ENCODE data around the gene CD83.

CD83 gene

DNA sequence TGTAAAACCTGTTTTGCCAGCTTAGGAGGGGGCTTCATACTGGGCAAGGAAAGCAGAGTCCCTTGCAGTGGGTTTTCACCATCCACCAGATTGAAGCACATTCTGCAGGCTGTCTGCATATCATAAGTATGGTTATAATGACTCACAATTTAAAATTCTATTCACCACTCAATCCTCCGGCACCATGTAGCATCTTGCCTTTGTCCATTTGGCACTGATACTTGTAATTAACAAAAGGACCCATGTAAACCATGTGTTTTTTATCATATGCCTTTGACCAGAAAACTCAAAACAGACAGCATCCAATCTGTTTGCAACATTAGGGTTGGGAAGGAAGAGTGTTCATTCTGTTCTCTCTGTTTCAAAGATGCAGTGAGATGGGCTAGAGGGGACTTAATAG, 3.0 kb downstream of the CD83 start:
- H3K27ac ChIP-seq (ENCODE audit: low read depth, low read length) = no peak overlapping the region
- H3K27me3 ChIP-seq (ENCODE audit: control insufficient read depth in 1 of 2, insufficient read depth in 2 of 2, low read length in 2 of 2) = no peaks in the 10 kb centered on the region
- no peaks in the 10 kb centered on the region for H3K9me3 ChIP-seq (ENCODE audit: control insufficient read depth in 1 of 2, low read length in 2 of 2)
- no peak overlapping the region for H3K9ac ChIP-seq (ENCODE audit: low read depth in 1 of 2, low read length in 2 of 2)
- H3K36me3 ChIP-seq (ENCODE audit: control insufficient read depth in 1 of 2, insufficient read depth in 2 of 2, low read length in 2 of 2) = no peaks in the 10 kb centered on the region
- no peak overlapping the region for H3K4me3 ChIP-seq (ENCODE audit: low read depth in 1 of 2, low read length in 2 of 2)
- peaks cover 7 to 8% of the 10 kb centered on the region in 2 donors for H3K4me1 ChIP-seq (ENCODE audit: control insufficient read depth in 1 of 2, insufficient read depth in 2 of 2, low read length in 2 of 2)

DNA sequence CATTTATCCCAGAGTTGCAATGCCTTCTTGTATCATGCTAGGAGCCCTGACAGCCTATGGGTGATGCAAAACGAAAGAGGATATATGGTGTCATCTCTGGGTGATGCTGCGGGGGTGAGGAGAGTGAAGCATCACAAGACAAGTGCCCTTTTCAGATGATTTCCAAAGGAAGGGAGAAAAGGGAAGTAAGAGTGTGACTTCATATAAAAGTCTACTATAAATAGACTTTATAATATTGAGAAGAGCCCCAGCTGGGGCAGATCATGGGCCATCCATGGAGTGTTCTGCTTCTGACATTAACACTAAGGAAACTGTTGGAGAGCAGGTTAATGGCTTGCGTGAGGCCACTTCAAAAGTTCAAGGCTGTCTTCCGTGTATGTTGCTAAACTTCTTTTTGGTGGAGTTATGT, 4.4 kb downstream of the CD83 start:
- Histone ChIP-seq H3K27me3 (ENCODE audit: control insufficient read depth in 1 of 2, insufficient read depth in 2 of 2, low read length in 2 of 2) (no peaks in the 10 kb centered on the region), H3K36me3 (ENCODE audit: control insufficient read depth in 1 of 2, insufficient read depth in 2 of 2, low read length in 2 of 2) (no peaks in the 10 kb centered on the region), H3K4me1 (ENCODE audit: control insufficient read depth in 1 of 2, insufficient read depth in 2 of 2, low read length in 2 of 2) (peaks cover 7 to 8% of the 10 kb centered on the region in 2 donors), H3K27ac (ENCODE audit: low read depth, low read length) (no peak overlapping the region), H3K9me3 (ENCODE audit: control insufficient read depth in 1 of 2, low read length in 2 of 2) (no peaks in the 10 kb centered on the region), H3K4me3 (ENCODE audit: low read depth in 1 of 2, low read length in 2 of 2) (no peak overlapping the region), H3K9ac (ENCODE audit: low read depth in 1 of 2, low read length in 2 of 2) (no peak overlapping the region)

DNA sequence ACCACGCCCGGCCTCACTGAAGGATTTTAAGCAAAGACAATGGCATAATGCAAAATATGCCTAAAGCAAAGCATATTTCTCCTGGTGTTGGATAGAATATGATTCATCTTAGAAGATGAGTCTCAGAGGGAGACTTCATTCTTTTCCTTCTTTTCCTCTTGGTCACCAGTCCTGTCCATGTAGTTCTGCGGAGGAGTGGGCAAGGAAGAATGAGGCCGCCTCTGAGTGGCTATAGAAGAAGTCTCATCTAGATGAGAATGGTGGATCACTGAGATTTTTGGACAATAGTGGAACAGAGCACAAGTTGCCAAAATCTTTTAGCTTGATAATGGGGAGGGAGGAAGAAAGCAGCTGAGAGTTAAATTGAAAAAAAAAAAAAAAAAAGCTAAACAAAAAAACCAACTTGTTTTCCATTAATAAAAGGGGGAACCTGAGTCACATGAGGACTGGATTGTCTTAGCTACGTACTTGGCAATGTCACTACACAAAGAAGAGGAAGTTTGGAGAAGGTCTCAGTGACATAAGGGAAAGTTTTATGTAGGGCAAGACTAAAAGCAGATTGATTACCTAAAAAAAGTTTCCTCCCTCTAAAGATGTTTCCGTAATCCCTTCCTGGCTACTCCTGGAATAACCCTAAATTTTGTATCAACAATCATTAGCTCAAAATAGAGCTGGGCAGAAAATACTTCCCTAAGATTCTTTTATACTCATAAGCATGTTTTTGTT, 6.0 kb downstream of the CD83 start:
- Histone ChIP-seq H3K9ac (ENCODE audit: low read depth in 1 of 2, low read length in 2 of 2) (no peak overlapping the region), H3K4me3 (ENCODE audit: low read depth in 1 of 2, low read length in 2 of 2) (no peak overlapping the region), H3K27ac (ENCODE audit: low read depth, low read length) (no peak overlapping the region), H3K27me3 (ENCODE audit: control insufficient read depth in 1 of 2, insufficient read depth in 2 of 2, low read length in 2 of 2) (no peaks in the 10 kb centered on the region), H3K36me3 (ENCODE audit: control insufficient read depth in 1 of 2, insufficient read depth in 2 of 2, low read length in 2 of 2) (no peaks in the 10 kb centered on the region), H3K4me1 (ENCODE audit: control insufficient read depth in 1 of 2, insufficient read depth in 2 of 2, low read length in 2 of 2) (no peaks in the 10 kb centered on the region), H3K9me3 (ENCODE audit: control insufficient read depth in 1 of 2, low read length in 2 of 2) (no peaks in the 10 kb centered on the region)

DNA sequence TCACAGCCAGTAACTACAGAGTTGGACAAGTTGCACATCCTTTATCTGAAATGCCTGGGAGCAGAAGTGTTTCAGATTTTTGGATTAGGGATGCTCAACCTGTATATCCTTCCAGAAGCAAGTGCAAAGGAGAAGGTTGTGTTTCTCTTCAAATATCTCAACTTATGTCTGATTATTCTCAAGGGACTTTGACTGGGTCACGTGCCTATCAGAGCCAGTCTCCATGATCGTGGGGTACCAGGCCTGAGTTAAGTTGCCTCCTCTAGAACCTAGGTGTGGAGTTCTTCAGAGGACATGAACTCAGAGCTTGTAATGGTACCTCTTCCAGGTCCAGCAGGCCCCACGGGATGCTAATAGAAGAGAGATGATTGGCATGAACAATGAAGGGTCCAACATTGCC, 7.8 kb downstream of the CD83 start:
- H3K9me3 ChIP-seq (ENCODE audit: control insufficient read depth in 1 of 2, low read length in 2 of 2) = no peaks in the 10 kb centered on the region
- H3K4me1 ChIP-seq (ENCODE audit: control insufficient read depth in 1 of 2, insufficient read depth in 2 of 2, low read length in 2 of 2) = no peaks in the 10 kb centered on the region
- H3K9ac ChIP-seq (ENCODE audit: low read depth in 1 of 2, low read length in 2 of 2) = no peak overlapping the region
- H3K4me3 ChIP-seq (ENCODE audit: low read depth in 1 of 2, low read length in 2 of 2) = no peak overlapping the region
- no peak overlapping the region for H3K27ac ChIP-seq (ENCODE audit: low read depth, low read length)
- no peaks in the 10 kb centered on the region for H3K36me3 ChIP-seq (ENCODE audit: control insufficient read depth in 1 of 2, insufficient read depth in 2 of 2, low read length in 2 of 2)
- no peaks in the 10 kb centered on the region for H3K27me3 ChIP-seq (ENCODE audit: control insufficient read depth in 1 of 2, insufficient read depth in 2 of 2, low read length in 2 of 2)

DNA sequence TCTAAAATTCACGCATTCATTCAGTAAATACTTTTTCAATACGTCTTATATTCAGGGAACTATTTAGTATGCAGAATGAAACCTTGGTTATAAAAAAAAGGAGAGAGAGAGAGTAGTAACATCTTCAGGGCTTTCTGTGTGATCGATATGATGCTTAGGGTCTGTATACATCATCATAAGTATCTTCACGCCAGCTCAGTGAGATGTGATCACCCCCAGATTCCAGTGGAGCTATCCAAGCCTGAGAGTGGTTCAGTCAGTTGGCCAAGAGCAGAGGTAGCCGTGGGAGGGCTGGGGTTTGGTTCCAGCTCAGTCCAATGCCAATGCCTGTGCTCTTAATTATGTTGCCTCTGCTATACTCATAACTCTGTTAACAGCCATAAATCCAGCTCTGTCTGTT, 8.6 kb downstream of the CD83 start:
- no peak overlapping the region for H3K4me3 ChIP-seq (ENCODE audit: low read depth in 1 of 2, low read length in 2 of 2)
- H3K27me3 ChIP-seq (ENCODE audit: control insufficient read depth in 1 of 2, insufficient read depth in 2 of 2, low read length in 2 of 2) = no peaks in the 10 kb centered on the region
- no peak overlapping the region for H3K9ac ChIP-seq (ENCODE audit: low read depth in 1 of 2, low read length in 2 of 2)
- no peak overlapping the region for H3K27ac ChIP-seq (ENCODE audit: low read depth, low read length)
- H3K4me1 ChIP-seq (ENCODE audit: control insufficient read depth in 1 of 2, insufficient read depth in 2 of 2, low read length in 2 of 2) = no peaks in the 10 kb centered on the region
- H3K9me3 ChIP-seq (ENCODE audit: control insufficient read depth in 1 of 2, low read length in 2 of 2) = no peaks in the 10 kb centered on the region
- H3K36me3 ChIP-seq (ENCODE audit: control insufficient read depth in 1 of 2, insufficient read depth in 2 of 2, low read length in 2 of 2) = no peaks in the 10 kb centered on the region

DNA sequence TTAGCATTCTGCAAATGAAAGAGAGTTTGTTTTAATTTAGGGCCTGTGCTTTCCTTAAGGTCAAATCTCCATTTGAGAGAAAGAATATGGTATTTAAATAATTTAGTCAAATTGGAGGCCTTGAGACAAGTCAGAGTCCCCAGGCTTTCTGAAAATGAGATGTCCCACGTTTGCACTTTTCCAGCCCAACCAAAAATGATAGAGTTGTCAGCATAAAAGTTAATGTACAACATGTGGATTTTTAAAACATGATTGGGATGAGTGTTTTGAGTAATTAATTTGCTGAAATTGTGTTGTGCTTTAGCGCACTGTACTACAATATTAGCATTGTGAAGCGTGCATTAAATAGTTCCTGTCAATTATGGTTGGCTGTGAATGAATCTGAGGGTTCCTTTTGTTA, 10.0 kb downstream of the CD83 start:
- no peaks in the 10 kb centered on the region for H3K9me3 ChIP-seq (ENCODE audit: control insufficient read depth in 1 of 2, low read length in 2 of 2)
- H3K36me3 ChIP-seq (ENCODE audit: control insufficient read depth in 1 of 2, insufficient read depth in 2 of 2, low read length in 2 of 2) = no peaks in the 10 kb centered on the region
- H3K4me3 ChIP-seq (ENCODE audit: low read depth in 1 of 2, low read length in 2 of 2) = no peak overlapping the region
- H3K27me3 ChIP-seq (ENCODE audit: control insufficient read depth in 1 of 2, insufficient read depth in 2 of 2, low read length in 2 of 2) = no peaks in the 10 kb centered on the region
- H3K9ac ChIP-seq (ENCODE audit: low read depth in 1 of 2, low read length in 2 of 2) = no peak overlapping the region
- peaks cover 0 to 3% of the 10 kb centered on the region in 2 donors for H3K4me1 ChIP-seq (ENCODE audit: control insufficient read depth in 1 of 2, insufficient read depth in 2 of 2, low read length in 2 of 2)
- H3K27ac ChIP-seq (ENCODE audit: low read depth, low read length) = no peak overlapping the region

DNA sequence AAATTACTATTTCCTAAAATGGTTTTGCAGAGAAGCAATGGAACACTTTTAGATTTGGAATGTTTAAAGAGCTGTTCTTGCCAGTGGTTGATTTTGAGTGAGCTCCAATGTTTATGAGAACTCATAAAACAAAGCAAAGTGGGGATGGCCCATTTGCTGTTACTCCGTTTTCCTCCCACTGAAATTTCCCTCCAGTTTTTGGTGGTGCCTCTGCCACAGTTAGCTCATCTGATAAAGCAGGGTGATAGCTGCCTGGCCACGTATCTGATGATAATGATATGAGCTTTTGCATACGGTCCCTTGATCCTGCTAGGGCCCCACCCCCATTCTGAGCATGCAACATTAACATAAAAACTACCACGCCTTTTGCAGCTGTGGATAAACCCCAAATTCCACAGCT, 10.4 kb downstream of the CD83 start:
- no peak overlapping the region for H3K4me3 ChIP-seq (ENCODE audit: low read depth in 1 of 2, low read length in 2 of 2)
- no peak overlapping the region for H3K9ac ChIP-seq (ENCODE audit: low read depth in 1 of 2, low read length in 2 of 2)
- no peak overlapping the region for H3K27ac ChIP-seq (ENCODE audit: low read depth, low read length)
- H3K36me3 ChIP-seq (ENCODE audit: control insufficient read depth in 1 of 2, insufficient read depth in 2 of 2, low read length in 2 of 2) = no peaks in the 10 kb centered on the region
- H3K9me3 ChIP-seq (ENCODE audit: control insufficient read depth in 1 of 2, low read length in 2 of 2) = no peaks in the 10 kb centered on the region
- H3K4me1 ChIP-seq (ENCODE audit: control insufficient read depth in 1 of 2, insufficient read depth in 2 of 2, low read length in 2 of 2) = peaks cover 0 to 3% of the 10 kb centered on the region in 2 donors
- H3K27me3 ChIP-seq (ENCODE audit: control insufficient read depth in 1 of 2, insufficient read depth in 2 of 2, low read length in 2 of 2) = no peaks in the 10 kb centered on the region

DNA sequence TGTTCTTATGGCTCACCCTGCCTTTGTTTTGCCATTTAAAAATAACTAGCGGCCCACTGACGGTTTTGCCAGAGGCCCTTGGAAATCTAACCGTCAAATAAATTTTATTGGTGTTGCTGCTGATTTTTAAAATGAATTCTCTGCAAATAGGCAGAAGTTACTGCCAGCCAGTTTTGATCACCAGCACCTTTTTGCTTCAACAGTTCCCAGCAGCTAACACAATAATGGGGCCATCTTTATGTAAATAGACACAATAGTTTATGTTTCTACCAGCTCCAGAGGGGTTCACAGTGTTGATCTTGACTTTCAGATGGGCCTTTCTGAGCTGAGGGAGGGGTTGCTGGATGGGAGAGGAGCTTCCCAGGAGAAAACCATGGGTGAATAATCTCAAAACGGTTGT, 11.2 kb downstream of the CD83 start:
- Histone ChIP-seq H3K4me1 (ENCODE audit: control insufficient read depth in 1 of 2, insufficient read depth in 2 of 2, low read length in 2 of 2) (peaks cover 0 to 3% of the 10 kb centered on the region in 2 donors), H3K9me3 (ENCODE audit: control insufficient read depth in 1 of 2, low read length in 2 of 2) (no peaks in the 10 kb centered on the region), H3K9ac (ENCODE audit: low read depth in 1 of 2, low read length in 2 of 2) (no peak overlapping the region), H3K27me3 (ENCODE audit: control insufficient read depth in 1 of 2, insufficient read depth in 2 of 2, low read length in 2 of 2) (no peaks in the 10 kb centered on the region), H3K4me3 (ENCODE audit: low read depth in 1 of 2, low read length in 2 of 2) (no peak overlapping the region), H3K36me3 (ENCODE audit: control insufficient read depth in 1 of 2, insufficient read depth in 2 of 2, low read length in 2 of 2) (no peaks in the 10 kb centered on the region), H3K27ac (ENCODE audit: low read depth, low read length) (no peak overlapping the region)

DNA sequence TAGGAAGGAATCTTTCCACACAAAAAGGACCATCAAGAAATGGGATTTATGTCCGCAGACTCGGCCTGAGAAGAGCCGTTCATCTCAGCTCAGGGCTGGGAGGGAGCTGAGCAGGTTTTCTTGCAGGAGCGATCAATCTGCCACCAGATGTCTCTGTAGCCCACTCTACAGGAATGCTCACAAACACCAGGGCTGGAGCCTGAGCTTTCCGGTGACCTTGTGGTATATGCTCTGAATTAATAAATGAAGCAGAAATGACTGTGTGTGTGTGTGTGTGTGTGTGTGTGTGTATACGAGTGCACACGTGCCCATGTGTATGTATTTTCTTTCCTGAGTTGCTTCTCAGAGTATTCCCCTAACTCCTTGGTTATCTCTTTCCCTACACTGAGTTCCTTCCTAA, 12.0 kb downstream of the CD83 start:
- Histone ChIP-seq H3K27ac (ENCODE audit: low read depth, low read length) (no peak overlapping the region), H3K36me3 (ENCODE audit: control insufficient read depth in 1 of 2, insufficient read depth in 2 of 2, low read length in 2 of 2) (peaks cover 3% of the 10 kb centered on the region in 2 donors), H3K9me3 (ENCODE audit: control insufficient read depth in 1 of 2, low read length in 2 of 2) (no peaks in the 10 kb centered on the region), H3K4me1 (ENCODE audit: control insufficient read depth in 1 of 2, insufficient read depth in 2 of 2, low read length in 2 of 2) (peaks cover 0 to 3% of the 10 kb centered on the region in 2 donors), H3K9ac (ENCODE audit: low read depth in 1 of 2, low read length in 2 of 2) (no peak overlapping the region), H3K4me3 (ENCODE audit: low read depth in 1 of 2, low read length in 2 of 2) (no peak overlapping the region), H3K27me3 (ENCODE audit: control insufficient read depth in 1 of 2, insufficient read depth in 2 of 2, low read length in 2 of 2) (no peaks in the 10 kb centered on the region)

DNA sequence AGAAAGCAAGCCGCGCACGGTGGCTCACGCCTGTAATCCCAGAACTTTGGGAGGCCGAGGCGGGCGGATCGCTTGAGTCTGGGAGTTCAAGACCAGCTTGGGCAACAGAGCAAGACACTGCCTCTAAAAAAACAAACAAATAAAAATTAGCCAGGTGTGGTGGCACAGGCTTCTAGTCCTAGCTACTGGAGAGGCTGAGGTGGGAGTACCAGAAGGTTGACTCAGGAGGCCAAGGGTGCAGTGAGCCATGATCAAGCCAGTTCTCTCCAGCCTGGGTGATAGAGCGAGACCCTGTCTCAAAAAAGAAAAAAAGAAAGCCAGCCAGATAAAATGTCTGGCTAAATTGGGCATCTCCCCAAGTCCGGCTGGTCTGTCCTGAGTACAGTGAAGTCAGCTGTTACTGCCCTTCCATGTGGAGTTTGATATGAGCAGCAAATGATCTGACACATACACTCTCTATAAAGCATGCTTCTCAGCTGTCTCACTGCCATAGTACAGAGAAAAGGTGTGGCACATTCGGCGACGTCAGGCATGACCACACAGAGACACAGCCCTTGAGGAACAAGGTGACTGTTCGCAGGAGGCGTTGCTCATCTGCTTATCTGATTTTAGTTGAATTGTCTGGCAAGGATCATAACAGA, 13.0 kb downstream of the CD83 start:
- Histone ChIP-seq H3K27me3 (ENCODE audit: control insufficient read depth in 1 of 2, insufficient read depth in 2 of 2, low read length in 2 of 2) (no peaks in the 10 kb centered on the region), H3K4me1 (ENCODE audit: control insufficient read depth in 1 of 2, insufficient read depth in 2 of 2, low read length in 2 of 2) (peaks cover 0 to 3% of the 10 kb centered on the region in 2 donors), H3K9ac (ENCODE audit: low read depth in 1 of 2, low read length in 2 of 2) (no peak overlapping the region)

More for the DNA sequence above, 13.0 kb downstream of the CD83 start:
- Histone ChIP-seq H3K4me3 (ENCODE audit: low read depth in 1 of 2, low read length in 2 of 2) (no peak overlapping the region), H3K27ac (ENCODE audit: low read depth, low read length) (no peak overlapping the region), H3K36me3 (ENCODE audit: control insufficient read depth in 1 of 2, insufficient read depth in 2 of 2, low read length in 2 of 2) (peaks cover 3% of the 10 kb centered on the region in 2 donors), H3K9me3 (ENCODE audit: control insufficient read depth in 1 of 2, low read length in 2 of 2) (no peaks in the 10 kb centered on the region)
